ENCODE results near the gene PAXX.

PAXX gene

DNA sequence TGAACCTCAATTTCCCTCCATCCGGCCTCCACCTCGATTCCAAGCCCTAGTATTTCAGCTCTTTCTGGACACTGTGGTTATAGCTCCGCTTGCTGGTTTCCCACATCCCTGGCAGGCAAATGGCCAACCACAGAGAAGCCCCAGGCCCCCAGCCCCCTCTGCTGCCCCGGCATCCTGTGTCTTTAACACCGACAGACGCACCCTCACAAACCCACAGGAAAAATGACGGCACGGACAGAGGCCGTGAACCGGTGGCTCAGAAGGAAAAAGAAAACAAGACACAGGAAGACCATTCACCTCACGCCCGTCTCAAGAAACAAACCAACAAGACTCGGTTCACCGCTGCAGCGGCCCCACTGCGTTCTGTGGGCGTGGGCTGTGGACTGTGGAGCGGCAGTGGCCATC lies 5.6 kb downstream of the PAXX start:
- TF ChIP-seq, protein P1, sequence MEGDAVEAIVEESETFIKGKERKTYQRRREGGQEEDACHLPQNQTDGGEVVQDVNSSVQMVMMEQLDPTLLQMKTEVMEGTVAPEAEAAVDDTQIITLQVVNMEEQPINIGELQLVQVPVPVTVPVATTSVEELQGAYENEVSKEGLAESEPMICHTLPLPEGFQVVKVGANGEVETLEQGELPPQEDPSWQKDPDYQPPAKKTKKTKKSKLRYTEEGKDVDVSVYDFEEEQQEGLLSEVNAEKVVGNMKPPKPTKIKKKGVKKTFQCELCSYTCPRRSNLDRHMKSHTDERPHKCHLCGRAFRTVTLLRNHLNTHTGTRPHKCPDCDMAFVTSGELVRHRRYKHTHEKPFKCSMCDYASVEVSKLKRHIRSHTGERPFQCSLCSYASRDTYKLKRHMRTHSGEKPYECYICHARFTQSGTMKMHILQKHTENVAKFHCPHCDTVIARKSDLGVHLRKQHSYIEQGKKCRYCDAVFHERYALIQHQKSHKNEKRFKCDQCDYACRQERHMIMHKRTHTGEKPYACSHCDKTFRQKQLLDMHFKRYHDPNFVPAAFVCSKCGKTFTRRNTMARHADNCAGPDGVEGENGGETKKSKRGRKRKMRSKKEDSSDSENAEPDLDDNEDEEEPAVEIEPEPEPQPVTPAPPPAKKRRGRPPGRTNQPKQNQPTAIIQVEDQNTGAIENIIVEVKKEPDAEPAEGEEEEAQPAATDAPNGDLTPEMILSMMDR (IDR thresholded peaks at IDR 0.05; ENCODE audit: low read length), result no peak
- TF ChIP-seq EZH2 (IDR thresholded peaks at IDR 0.05; ENCODE audit: borderline replicate concordance, low read length), result no peak
- H3K4me2 ChIP-seq (ENCODE audit: low read length), result no peak overlapping the region
- H3K9me3 ChIP-seq (ENCODE audit: low read length), result no peaks in the 10 kb centered on the region
- H3K4me1 ChIP-seq (ENCODE audit: insufficient read depth, low read length, severe bottlenecking), result peaks cover 24% of the 10 kb centered on the region
- H3K36me3 ChIP-seq (ENCODE audit: insufficient read depth, low read length), result no peaks in the 10 kb centered on the region; the same call in 1 of the 2 replicates
- no peaks in the 10 kb centered on the region for H4K20me1 ChIP-seq (ENCODE audit: insufficient read depth, low read length)
- no peaks in the 10 kb centered on the region for H3K9me2 ChIP-seq (ENCODE audit: low read depth, low read length)
- H3K79me2 ChIP-seq (ENCODE audit: insufficient read depth, low read length), result no peaks in the 10 kb centered on the region
- H3F3A ChIP-seq (ENCODE audit: insufficient read depth, low read length), result no peaks in the 10 kb centered on the region
- H3K27ac ChIP-seq (ENCODE audit: low read depth, low read length, poor library complexity, severe bottlenecking), result no peak overlapping the region
- H3K4me3 ChIP-seq (ENCODE audit: low read depth, low read length, poor library complexity, severe bottlenecking), result no peak overlapping the region
- no peaks in the 10 kb centered on the region for H3K27me3 ChIP-seq (ENCODE audit: insufficient read depth, low read length)
- H3K9ac ChIP-seq (ENCODE audit: low read length), result no peak overlapping the region
- no peak overlapping the region for H2AFZ ChIP-seq (ENCODE audit: low read length)

GRCh38 chr9:137000177-137000930 lies 8.1 kb downstream of the PAXX start:
- no peak overlapping the region for H3K9ac ChIP-seq (ENCODE audit: low read length)

GRCh38 chr9:137001857-137002645 lies 9.8 kb downstream of the PAXX start:
- TF ChIP-seq, protein P1 (IDR thresholded peaks at IDR 0.05; ENCODE audit: low read length), result no peak
- no peak for TF ChIP-seq EZH2 (IDR thresholded peaks at IDR 0.05; ENCODE audit: borderline replicate concordance, low read length)
- Histone ChIP-seq H3K36me3 (ENCODE audit: insufficient read depth, low read length) (no peaks in the 10 kb centered on the region), H3K27ac (ENCODE audit: low read depth, low read length, poor library complexity, severe bottlenecking) (no peak overlapping the region), H3K4me3 (ENCODE audit: low read depth, low read length, poor library complexity, severe bottlenecking) (no peak overlapping the region), H3K27me3 (ENCODE audit: insufficient read depth, low read length) (no peaks in the 10 kb centered on the region), H3K4me1 (ENCODE audit: insufficient read depth, low read length, severe bottlenecking) (peaks cover 7% of the 10 kb centered on the region), H3K4me2 (ENCODE audit: low read length) (no peak overlapping the region), H3K79me2 (ENCODE audit: insufficient read depth, low read length) (no peaks in the 10 kb centered on the region), H3K9me3 (ENCODE audit: low read length) (no peaks in the 10 kb centered on the region), H3K9ac (ENCODE audit: low read length) (no peak overlapping the region), H3F3A (ENCODE audit: insufficient read depth, low read length) (no peaks in the 10 kb centered on the region), H3K9me2 (ENCODE audit: low read depth, low read length) (no peaks in the 10 kb centered on the region), H2AFZ (ENCODE audit: low read length) (no peak overlapping the region), H4K20me1 (ENCODE audit: insufficient read depth, low read length) (no peaks in the 10 kb centered on the region)

More at GRCh38 chr9:137000177-137000930, 8.1 kb downstream of the PAXX start:
- no peaks in the 10 kb centered on the region for H3K36me3 ChIP-seq (ENCODE audit: insufficient read depth, low read length)
- no peak overlapping the region for H3K27ac ChIP-seq (ENCODE audit: low read depth, low read length, poor library complexity, severe bottlenecking)
- no peak overlapping the region for H3K4me2 ChIP-seq (ENCODE audit: low read length)
- TF ChIP-seq, protein P1 (IDR thresholded peaks at IDR 0.05; ENCODE audit: low read length), result no peak
- TF ChIP-seq EZH2 (IDR thresholded peaks at IDR 0.05; ENCODE audit: borderline replicate concordance, low read length), result no peak
- peaks cover 15% of the 10 kb centered on the region for H3K4me1 ChIP-seq (ENCODE audit: insufficient read depth, low read length, severe bottlenecking)
- no peaks in the 10 kb centered on the region for H3F3A ChIP-seq (ENCODE audit: insufficient read depth, low read length)
- H2AFZ ChIP-seq (ENCODE audit: low read length), result no peak overlapping the region
- no peaks in the 10 kb centered on the region for H4K20me1 ChIP-seq (ENCODE audit: insufficient read depth, low read length)
- H3K79me2 ChIP-seq (ENCODE audit: insufficient read depth, low read length), result no peaks in the 10 kb centered on the region
- no peaks in the 10 kb centered on the region for H3K9me2 ChIP-seq (ENCODE audit: low read depth, low read length)
- no peaks in the 10 kb centered on the region for H3K27me3 ChIP-seq (ENCODE audit: insufficient read depth, low read length)
- H3K9me3 ChIP-seq (ENCODE audit: low read length), result no peaks in the 10 kb centered on the region
- H3K4me3 ChIP-seq (ENCODE audit: low read depth, low read length, poor library complexity, severe bottlenecking), result no peak overlapping the region

All from OCI-LY1 (cell line).